Cerebellar cortex (tissue), 1 donor: ENCODE data around the gene STK11.
A peak's percentile ranks its signal among the peaks of the same experiment; 100 is the strongest.

Experiments used
- DNase-seq: peaks from one replicate; pipeline ENCODE4 v3.0.0-alpha.2; 2015; ENCODE audit warnings: low spot score

The STK11 gene

GRCh38 chr19:1274081-1274851, 68.7 kb downstream of the STK11 start:
- DNase-seq, result no peak

DNA sequence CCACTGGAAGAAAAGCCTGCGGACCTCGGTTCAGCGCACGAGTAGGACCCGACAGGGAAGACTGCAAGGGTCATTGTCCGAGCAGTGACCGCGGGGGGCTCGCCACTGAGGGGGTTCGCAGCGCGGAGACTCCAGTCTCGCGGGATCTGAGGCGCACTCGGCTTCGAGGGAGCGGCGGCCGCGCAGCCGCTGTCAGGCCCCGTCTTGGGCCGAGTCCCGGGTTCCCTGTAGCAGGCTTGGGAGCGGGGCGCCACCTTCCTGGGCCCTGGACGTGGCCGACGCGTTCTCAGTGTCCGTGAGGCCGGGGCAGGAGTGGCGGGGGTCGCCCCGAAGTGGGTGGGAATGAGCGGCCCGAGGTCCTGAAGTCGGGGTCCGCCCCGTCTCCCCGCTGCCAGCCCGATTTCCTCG, 69.3 kb downstream of the STK11 start:
- peak; percentile 50 for DNase-seq

- DNase-seq, result peak; percentile 95
Measured at GRCh38 chr19:1275260-1275975, 69.8 kb downstream of the STK11 start, which contains the start of gene FAM174C. TSS of gene FAM174C (plus strand) at chr19:1275530. CDS start at chr19:1275550, 20 bp downstream.

DNA sequence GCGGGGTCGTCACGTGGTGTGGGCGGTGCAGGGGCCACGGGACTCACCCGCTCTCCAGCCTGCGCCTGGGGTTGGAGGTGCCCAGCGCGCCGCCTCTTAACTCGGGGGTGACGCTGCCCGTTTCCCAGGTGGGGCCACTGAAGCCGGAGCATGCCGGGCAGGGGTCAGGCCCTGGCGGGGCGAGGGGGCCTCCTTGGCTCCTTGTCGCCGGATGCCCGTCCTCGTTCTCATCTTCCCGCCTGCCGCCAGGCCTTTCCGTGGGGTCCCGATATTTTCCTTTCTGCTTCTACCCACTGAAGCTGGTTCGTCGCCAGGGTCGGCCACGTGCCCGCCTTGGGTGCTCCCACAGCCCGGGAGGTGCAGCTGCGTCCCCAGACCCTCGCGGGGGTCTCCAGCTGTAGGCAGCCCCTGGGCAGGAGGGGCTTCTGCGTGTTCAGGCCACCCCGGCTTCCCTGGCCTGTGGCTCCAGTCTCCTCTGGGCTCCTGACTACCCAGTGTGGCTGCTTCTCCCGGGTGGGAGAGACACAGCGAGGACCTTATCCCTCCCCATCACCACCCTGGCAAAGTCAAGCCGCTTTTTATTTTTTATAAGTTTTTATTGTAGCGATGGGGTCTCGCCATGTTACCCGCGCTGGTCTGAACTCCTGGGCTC, 70.5 kb downstream of the STK11 start:
- no peak for DNase-seq

- DNase-seq, result no peak
Measured at GRCh38 chr19:1276628-1277022, 71.0 kb downstream of the STK11 start.

- DNase-seq, result no peak
Measured at GRCh38 chr19:1277061-1277460, 71.5 kb downstream of the STK11 start.
